Vein endothelial cell (primary cell): ENCODE data around the gene DBX1. TPM values are rescaled to one million over a fixed set of nuclear protein-coding genes. Genes with fewer than 3 reads are reported as not detected.

ENCODE experiments used
- total RNA-seq: library from RNA; depleted of rRNA; stranded (reverse); fragments of >200 nt; gene quantifications from 2 replicates; pipeline ENCODE4 v1.2.3, GENCODE V29; 2012

DBX1 gene
- total RNA-seq, result not detected in 2 replicates

GRCh38 chr11:20160425-20161229, at the start of gene DBX1:
Gene DBX1, minus strand, starts transcription at chr11:20160475. Its CDS starts 151 bp downstream, at chr11:20160324.

Other genes starting within 250 kb of the DBX1 start
- 44.4 and 49.4 TPM in 2 replicates for gene HTATIP2, start 203.2 kb upstream of the DBX1 start, total RNA-seq
- gene PRMT3, start 227.2 kb upstream of the DBX1 start, total RNA-seq, result 12.1 and 18.3 TPM in 2 replicates